GM20000 (cell line): ENCODE results near the gene GINS2.

Source experiments
- DNase-seq: peaks from one replicate; pipeline ENCODE4 v3.0.0; 2012; ENCODE audit warnings: low spot score
- TF ChIP-seq, protein P1 (sequence below): IDR thresholded peaks from 2 replicates; pipeline ENCODE4 v1.5.1; 2012; ENCODE audit warnings: mild to moderate bottlenecking, control low read depth; ENCODE audit errors: extremely low read depth, missing control alignments

The GINS2 gene

DNA sequence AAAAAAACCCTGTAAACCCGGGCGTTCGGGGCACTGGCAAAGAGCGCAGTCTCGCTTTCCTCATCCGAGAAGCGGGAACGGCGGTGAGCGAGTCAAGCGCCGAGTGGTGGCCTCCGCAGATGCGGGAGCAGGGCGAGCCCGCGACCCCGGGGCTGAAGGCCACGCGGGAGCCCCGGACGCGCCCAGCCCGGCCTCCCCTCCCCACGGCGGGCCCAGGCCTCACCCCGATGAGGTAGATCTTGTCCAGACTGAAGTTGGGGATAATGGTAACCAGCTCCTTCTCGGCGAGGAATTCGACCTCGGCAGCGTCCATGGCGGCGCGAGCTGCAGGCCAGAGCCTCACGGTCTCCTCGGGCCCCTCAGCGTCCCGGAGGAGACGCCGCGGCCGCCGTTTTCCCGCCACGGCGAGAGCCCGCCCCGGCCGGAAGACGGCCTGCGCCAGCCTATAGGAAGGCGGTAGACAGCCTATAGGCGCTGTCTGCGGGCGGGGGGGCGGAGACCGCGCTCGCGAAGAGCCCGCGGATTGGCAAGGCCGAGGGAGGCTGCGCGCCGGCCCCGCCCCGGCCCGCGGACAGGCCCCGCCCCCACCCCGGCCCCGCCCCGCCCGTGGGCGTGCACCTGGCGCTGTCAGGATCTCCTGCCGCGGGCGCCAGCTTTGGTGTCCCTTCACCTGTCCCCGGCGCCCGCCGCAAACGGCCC lies at the start of gene GINS2:
TSS of gene GINS2 (minus strand) at position 369 of the 699 bp plus-strand sequence. CDS start at position 313, 56 bp downstream.
- peak; percentile 100 for DNase-seq
- TF ChIP-seq, protein P1, sequence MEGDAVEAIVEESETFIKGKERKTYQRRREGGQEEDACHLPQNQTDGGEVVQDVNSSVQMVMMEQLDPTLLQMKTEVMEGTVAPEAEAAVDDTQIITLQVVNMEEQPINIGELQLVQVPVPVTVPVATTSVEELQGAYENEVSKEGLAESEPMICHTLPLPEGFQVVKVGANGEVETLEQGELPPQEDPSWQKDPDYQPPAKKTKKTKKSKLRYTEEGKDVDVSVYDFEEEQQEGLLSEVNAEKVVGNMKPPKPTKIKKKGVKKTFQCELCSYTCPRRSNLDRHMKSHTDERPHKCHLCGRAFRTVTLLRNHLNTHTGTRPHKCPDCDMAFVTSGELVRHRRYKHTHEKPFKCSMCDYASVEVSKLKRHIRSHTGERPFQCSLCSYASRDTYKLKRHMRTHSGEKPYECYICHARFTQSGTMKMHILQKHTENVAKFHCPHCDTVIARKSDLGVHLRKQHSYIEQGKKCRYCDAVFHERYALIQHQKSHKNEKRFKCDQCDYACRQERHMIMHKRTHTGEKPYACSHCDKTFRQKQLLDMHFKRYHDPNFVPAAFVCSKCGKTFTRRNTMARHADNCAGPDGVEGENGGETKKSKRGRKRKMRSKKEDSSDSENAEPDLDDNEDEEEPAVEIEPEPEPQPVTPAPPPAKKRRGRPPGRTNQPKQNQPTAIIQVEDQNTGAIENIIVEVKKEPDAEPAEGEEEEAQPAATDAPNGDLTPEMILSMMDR: no peak

DNA sequence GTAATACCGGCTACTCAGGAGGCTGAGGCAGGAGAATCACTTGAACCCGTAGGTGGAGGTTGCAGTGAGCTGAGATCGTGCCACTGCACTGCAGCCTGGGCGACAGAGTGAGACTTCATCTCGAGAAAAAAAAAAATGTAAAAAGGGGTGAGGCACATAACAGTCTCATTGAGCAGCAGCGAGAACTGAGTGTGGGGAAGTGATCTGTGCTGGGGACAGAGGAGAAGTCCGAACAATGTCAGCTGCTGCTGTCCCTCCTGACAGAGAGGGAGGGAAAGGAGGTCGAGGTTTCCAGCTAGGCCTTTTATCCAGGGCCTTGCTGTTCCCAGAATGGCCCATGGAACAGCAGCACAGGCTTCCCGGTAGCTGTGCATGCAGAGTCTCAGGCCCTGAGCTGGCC lies 48.2 kb upstream of the GINS2 start:
- DNase-seq: no peak
- TF ChIP-seq, protein P1: no peak

DNA sequence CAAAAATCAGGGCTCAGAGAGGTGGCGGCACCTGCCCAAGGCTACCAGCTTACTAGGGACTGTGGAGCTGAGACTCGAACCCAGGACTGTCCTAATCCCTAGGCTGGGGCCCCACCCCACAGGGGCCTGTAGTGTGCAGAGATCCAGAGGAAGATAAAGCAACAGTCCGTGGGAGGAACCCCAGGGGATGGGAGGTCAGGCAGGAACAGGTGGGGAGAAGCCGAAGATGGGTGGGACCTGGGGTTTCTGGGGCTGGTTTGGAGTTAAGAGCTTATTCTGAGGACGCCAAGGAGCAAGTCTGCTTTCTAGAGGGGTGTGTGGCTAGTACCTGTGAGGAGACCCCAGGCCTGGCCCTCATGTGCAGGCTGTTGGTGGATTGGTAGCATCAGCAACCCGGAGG lies 47.2 kb upstream of the GINS2 start:
- DNase-seq: no peak
- TF ChIP-seq, protein P1: no peak

DNA sequence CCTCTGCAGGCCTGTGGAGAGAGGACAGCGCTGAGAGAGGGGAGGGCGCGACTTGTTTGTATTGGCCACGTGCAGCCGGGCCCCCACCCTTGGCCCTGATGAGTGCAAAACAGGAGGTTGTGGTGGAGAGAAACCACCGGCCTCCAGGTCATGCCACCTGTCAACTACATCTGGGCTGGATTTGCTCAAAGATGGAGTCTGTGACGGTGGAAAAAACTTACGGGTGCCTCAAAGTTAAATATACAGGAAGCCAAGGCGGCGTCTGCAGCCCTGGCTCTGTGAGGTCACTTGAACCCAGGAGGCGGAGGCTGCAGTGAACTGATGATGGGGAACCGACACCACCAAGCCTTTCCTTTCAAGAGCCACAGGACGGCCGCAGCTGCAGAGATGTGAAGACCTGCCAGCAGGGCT lies 46.5 kb upstream of the GINS2 start:
- DNase-seq: peak; percentile 71
- TF ChIP-seq, protein P1: no peak

DNA sequence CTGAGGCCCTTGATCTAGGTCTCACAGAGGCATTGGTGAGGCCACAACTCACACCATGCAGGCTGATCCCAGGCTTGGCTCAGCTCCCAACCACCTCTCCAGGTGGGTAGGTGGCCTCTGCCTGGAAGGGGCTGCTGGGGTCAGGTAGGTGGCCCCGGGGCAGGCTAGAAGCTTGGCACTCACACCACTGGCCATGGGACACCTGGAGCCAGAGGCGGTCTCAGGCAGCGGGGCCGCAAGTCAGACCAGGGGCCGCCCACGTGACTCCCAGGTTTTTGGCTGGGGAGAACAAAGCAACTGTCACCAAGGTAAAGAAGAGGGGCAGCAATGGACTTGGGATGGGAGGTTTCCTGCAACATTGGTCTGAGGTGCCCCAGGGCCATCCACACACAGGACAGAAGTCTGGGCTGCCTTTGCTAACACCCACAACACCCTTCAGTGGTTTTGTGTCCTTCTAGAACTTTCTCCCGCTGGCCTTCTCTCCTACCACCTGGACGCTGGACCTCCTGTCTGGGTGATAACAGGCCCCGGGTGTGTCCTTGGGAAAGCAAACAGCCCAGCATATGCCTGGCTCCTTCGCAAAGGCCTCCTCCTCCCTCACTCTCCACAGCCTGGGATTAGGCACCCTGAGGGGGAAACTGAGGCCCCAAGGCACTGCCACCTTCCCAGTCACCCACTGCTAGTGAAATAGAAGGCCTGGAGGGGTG lies 45.7 kb upstream of the GINS2 start:
- DNase-seq: no peak
- TF ChIP-seq, protein P1: no peak

DNA sequence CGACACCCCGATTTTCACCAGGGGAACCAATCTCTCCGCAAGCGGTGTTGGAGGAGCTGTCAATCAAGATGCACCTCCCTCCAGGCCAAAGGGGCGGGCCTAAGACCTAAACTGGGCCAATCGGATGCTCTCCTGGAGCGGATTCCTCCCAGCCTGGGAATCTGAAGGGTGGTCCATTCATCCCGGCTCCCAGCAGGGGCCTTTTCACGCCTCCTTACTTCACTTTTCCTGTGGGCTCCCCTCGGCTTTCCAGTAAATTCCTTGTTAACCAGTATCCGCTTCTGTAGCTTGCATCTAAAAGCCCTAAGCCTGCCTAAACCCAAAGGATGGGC lies 45.1 kb upstream of the GINS2 start:
- no peak for DNase-seq

More for the DNA sequence above, 45.1 kb upstream of the GINS2 start:
- TF ChIP-seq, protein P1: no peak
